A673 (cell line): Measurements from ENCODE around the gene RAD50.

Experiments
- CTCF ChIP-seq: fragments of 300-800, 200-600 bp; sonication (generic); conservative IDR thresholded peaks from 2 replicates; pipeline ENCODE4 v1.5.1; 2017; ENCODE audit warnings: low read depth, mild to moderate bottlenecking, antibody characterized with exemption, low read length, moderate library complexity, mixed read lengths
- EZH2 ChIP-seq: fragments of 200-600 bp; sonication (generic); IDR thresholded peaks from 2 replicates; pipeline ENCODE4 v1.6.1; 2017; ENCODE audit warnings: borderline replicate concordance, low read depth, mild to moderate bottlenecking, mixed read lengths, antibody characterized with exemption, low read length; ENCODE audit not compliant: poor library complexity, severe bottlenecking

GRCh38 chr5:132684491-132684890, 127.7 kb downstream of the RAD50 start:
- TF ChIP-seq CTCF (no peak), EZH2 (no peak)
